ENCODE results near the gene EGLN3.

GRCh38 chr14:33964599-33965317 lies 13.9 kb upstream of the EGLN3 start:
- TF ChIP-seq CTCF (IDR thresholded peaks at IDR 0.05) (no peak), POLR2A (IDR thresholded peaks at IDR 0.05) (no peak), EP300 (IDR thresholded peaks at IDR 0.05) (no peak)

Data from gastroesophageal sphincter (tissue), 3 donors.